Measurements from ENCODE around the gene GUCY1B1.

Gene GUCY1B1

GRCh38 chr4:155759372-155760252 lies 791 bp downstream of the GUCY1B1 start:
- H3K27ac ChIP-seq: peak overlapping the region in 8 of 11 experiments; percentile 3 to 52 (median 36); a peak in 8 of 22 replicates
- H3K36me3 ChIP-seq: no peaks in the 10 kb centered on the region

GRCh38 chr4:155761047-155761446 lies 2.2 kb downstream of the GUCY1B1 start:
- no peak for TF ChIP-seq Cebpa-rat (IDR thresholded peaks at IDR 0.05)
- no peak overlapping the region for H3K9ac ChIP-seq
- H3K4me3 ChIP-seq: no peak overlapping the region
- H3K36me3 ChIP-seq: no peaks in the 10 kb centered on the region
- H3K4me2 ChIP-seq: no peak overlapping the region
- no peak overlapping the region for H3K27ac ChIP-seq
- peaks cover 0 to 17% (median 9%) of the 10 kb centered on the region in 10 experiments; a peak in 10 of 20 replicates for H3K4me1 ChIP-seq
- H3K9me3 ChIP-seq (replicated peaks in 1 of 11): no peaks in the 10 kb centered on the region
- H3K27me3 ChIP-seq: peaks cover 16 to 29% (median 26%) of the 10 kb centered on the region in 11 experiments
- no peaks in the 10 kb centered on the region for H4K20me1 ChIP-seq

More at GRCh38 chr4:155759372-155760252, 791 bp downstream of the GUCY1B1 start:
- no peaks in the 10 kb centered on the region for H4K20me1 ChIP-seq
- peak overlapping the region; percentile 60 to 78 (median 69) for H3K4me3 ChIP-seq
- no peak for TF ChIP-seq Cebpa-rat (IDR thresholded peaks at IDR 0.05)
- peaks cover 0 to 17% (median 8%) of the 10 kb centered on the region in 10 experiments; a peak in 10 of 20 replicates for H3K4me1 ChIP-seq
- peak overlapping the region; percentile 59 to 77 (median 69) for H3K9ac ChIP-seq
- H3K27me3 ChIP-seq: peaks cover 16 to 29% (median 26%) of the 10 kb centered on the region in 11 experiments
- no peaks in the 10 kb centered on the region for H3K9me3 ChIP-seq (replicated peaks in 1 of 11)
- H3K4me2 ChIP-seq: peak overlapping the region; percentile 95 to 100 (median 99)

GRCh38 chr4:155761916-155762315 lies 3.1 kb downstream of the GUCY1B1 start:
- peaks cover 16 to 29% (median 26%) of the 10 kb centered on the region in 11 experiments for H3K27me3 ChIP-seq
- TF ChIP-seq Cebpa-rat (IDR thresholded peaks at IDR 0.05): no peak
- no peak overlapping the region for H3K4me2 ChIP-seq
- H3K9me3 ChIP-seq (replicated peaks in 1 of 11): no peaks in the 10 kb centered on the region
- peaks cover 0 to 17% (median 9%) of the 10 kb centered on the region in 10 experiments; a peak in 10 of 20 replicates for H3K4me1 ChIP-seq
- H4K20me1 ChIP-seq: no peaks in the 10 kb centered on the region
- H3K4me3 ChIP-seq: no peak overlapping the region
- H3K27ac ChIP-seq: no peak overlapping the region
- H3K36me3 ChIP-seq: no peaks in the 10 kb centered on the region
- H3K9ac ChIP-seq: no peak overlapping the region

- peaks cover 16 to 29% (median 26%) of the 10 kb centered on the region in 11 experiments for H3K27me3 ChIP-seq
Observed at GRCh38 chr4:155762334-155762733, 3.5 kb downstream of the GUCY1B1 start.

GRCh38 chr4:155763551-155763950 lies 4.7 kb downstream of the GUCY1B1 start:
- Histone ChIP-seq H3K36me3 (no peaks in the 10 kb centered on the region), H3K4me3 (no peak overlapping the region), H3K4me2 (no peak overlapping the region), H3K4me1 (peaks cover 0 to 14% (median 9%) of the 10 kb centered on the region in 10 experiments; a peak in 10 of 20 replicates), H4K20me1 (no peaks in the 10 kb centered on the region), H3K27me3 (peaks cover 16 to 24% (median 21%) of the 10 kb centered on the region in 11 experiments), H3K27ac (no peak overlapping the region), H3K9me3 (replicated peaks in 1 of 11) (no peaks in the 10 kb centered on the region), H3K9ac (no peak overlapping the region)
- TF ChIP-seq Cebpa-rat (IDR thresholded peaks at IDR 0.05): no peak

More at GRCh38 chr4:155762334-155762733, 3.5 kb downstream of the GUCY1B1 start:
- no peak overlapping the region for H3K27ac ChIP-seq
- H3K4me2 ChIP-seq: no peak overlapping the region
- H4K20me1 ChIP-seq: no peaks in the 10 kb centered on the region
- peaks cover 0 to 17% (median 9%) of the 10 kb centered on the region in 10 experiments; a peak in 10 of 20 replicates for H3K4me1 ChIP-seq
- no peaks in the 10 kb centered on the region for H3K9me3 ChIP-seq (replicated peaks in 1 of 11)
- H3K36me3 ChIP-seq: no peaks in the 10 kb centered on the region
- no peak overlapping the region for H3K9ac ChIP-seq
- H3K4me3 ChIP-seq: no peak overlapping the region
- no peak for TF ChIP-seq Cebpa-rat (IDR thresholded peaks at IDR 0.05)

- peaks cover 0 to 22% (median 0%) of the 10 kb centered on the region in 10 experiments; a peak in 7 of 20 replicates for H3K4me1 ChIP-seq
- H3K4me3 ChIP-seq: no peak overlapping the region
- no peaks in the 10 kb centered on the region for H3K36me3 ChIP-seq
- H3K9me3 ChIP-seq (replicated peaks in 1 of 11): no peaks in the 10 kb centered on the region
- no peak overlapping the region for H3K27ac ChIP-seq
- H3K4me2 ChIP-seq: no peak overlapping the region
- no peak overlapping the region for H3K9ac ChIP-seq
- peaks cover under 1 to 8% (median 6%) of the 10 kb centered on the region in 11 experiments; a peak in 17 of 22 replicates for H3K27me3 ChIP-seq
- H4K20me1 ChIP-seq: no peaks in the 10 kb centered on the region
- TF ChIP-seq Cebpa-rat (IDR thresholded peaks at IDR 0.05): no peak
Observed at GRCh38 chr4:155765149-155765548, 6.3 kb downstream of the GUCY1B1 start.

- Histone ChIP-seq H4K20me1 (no peaks in the 10 kb centered on the region), H3K27me3 (no peaks in the 10 kb centered on the region), H3K9ac (no peak overlapping the region), H3K27ac (no peak overlapping the region), H3K4me2 (no peak overlapping the region), H3K36me3 (no peaks in the 10 kb centered on the region), H3K4me3 (no peak overlapping the region), H3K4me1 (peaks cover 0 to 22% (median 0%) of the 10 kb centered on the region in 10 experiments; a peak in 5 of 20 replicates), H3K9me3 (replicated peaks in 1 of 11) (no peaks in the 10 kb centered on the region)
- TF ChIP-seq Cebpa-rat (IDR thresholded peaks at IDR 0.05): no peak
Observed at GRCh38 chr4:155766622-155767021, 7.8 kb downstream of the GUCY1B1 start.

- Histone ChIP-seq H3K27ac (no peak overlapping the region), H4K20me1 (no peaks in the 10 kb centered on the region), H3K9me3 (replicated peaks in 1 of 11) (no peaks in the 10 kb centered on the region), H3K9ac (no peak overlapping the region), H3K4me2 (no peak overlapping the region), H3K36me3 (no peaks in the 10 kb centered on the region), H3K4me1 (peaks cover 0 to 22% (median 0%) of the 10 kb centered on the region in 10 experiments; a peak in 5 of 20 replicates), H3K27me3 (no peaks in the 10 kb centered on the region), H3K4me3 (no peak overlapping the region)
- no peak for TF ChIP-seq Cebpa-rat (IDR thresholded peaks at IDR 0.05)
Observed at GRCh38 chr4:155768370-155768769, 9.5 kb downstream of the GUCY1B1 start.

- Histone ChIP-seq H3K9ac (no peak overlapping the region), H3K36me3 (no peaks in the 10 kb centered on the region), H3K4me2 (peak overlapping the region in 3 of 11 experiments; percentile 5 to 40 (median 33); a peak in 4 of 22 replicates), H4K20me1 (no peaks in the 10 kb centered on the region), H3K4me3 (no peak overlapping the region), H3K27me3 (no peaks in the 10 kb centered on the region), H3K27ac (no peak overlapping the region), H3K9me3 (replicated peaks in 1 of 11) (no peaks in the 10 kb centered on the region), H3K4me1 (peaks cover 0 to 19% (median 0%) of the 10 kb centered on the region in 10 experiments; a peak in 5 of 20 replicates)
- TF ChIP-seq Cebpa-rat (IDR thresholded peaks at IDR 0.05): no peak
Observed at GRCh38 chr4:155769090-155769489, 10.3 kb downstream of the GUCY1B1 start.
